AG09309 (cell line): ENCODE results near the gene TBC1D22A.

Experiments
- DNase-seq: peaks from one replicate; pipeline ENCODE4 v3.0.0-alpha.2; 2010; ENCODE audit warnings: low read depth
- H3K4me3 ChIP-seq: 2 replicates; pipeline ENCODE4 v1.5.1; 2011; ENCODE audit warnings: mild to moderate bottlenecking, low read depth, low read length, moderate library complexity; ENCODE audit not compliant: control insufficient read depth
- CTCF ChIP-seq: IDR thresholded peaks from 2 replicates; pipeline ENCODE4 v1.5.1; 2011; ENCODE audit warnings: mild to moderate bottlenecking, low read depth, low read length, inconsistent platforms; ENCODE audit not compliant: insufficient read depth, control insufficient read depth; ENCODE audit errors: missing control alignments

TBC1D22A gene

DNA sequence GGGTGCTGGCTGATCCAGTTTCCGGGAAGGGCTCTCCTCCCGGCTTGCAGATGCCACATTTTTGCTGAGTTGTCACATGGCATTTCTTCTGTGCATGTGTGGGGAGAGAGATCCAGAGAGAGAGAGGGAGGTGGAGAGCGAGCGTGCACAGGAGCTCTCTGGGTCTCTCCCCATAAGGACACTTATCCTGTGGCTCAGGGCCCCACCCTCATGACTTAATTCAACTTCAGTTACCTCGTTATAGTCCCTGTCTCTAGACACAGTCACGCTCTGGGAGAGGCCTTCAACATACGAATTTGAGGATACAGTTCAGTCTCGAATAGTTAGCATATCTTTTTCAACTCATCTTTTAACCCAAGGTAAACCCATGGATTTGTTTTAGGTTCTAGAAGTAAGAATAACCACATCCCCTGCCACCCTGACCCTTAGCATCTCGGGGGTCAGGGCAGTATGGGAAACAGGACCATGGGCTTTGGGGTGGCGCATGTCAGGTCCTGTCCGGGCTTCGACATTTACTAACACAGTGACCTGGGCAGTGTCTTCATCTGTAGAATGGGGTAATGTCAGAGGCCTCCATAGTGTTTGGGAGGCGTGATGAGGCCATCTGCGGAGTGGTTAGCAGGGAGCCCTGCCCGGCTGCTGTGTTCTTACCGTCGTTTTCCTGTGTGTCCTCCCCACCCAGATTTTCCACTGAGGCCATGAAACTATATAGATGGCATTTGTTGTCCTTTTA lies 46.9 kb downstream of the TBC1D22A start:
- no peak for TF ChIP-seq CTCF
- DNase-seq = no peak
- no peak overlapping the region for H3K4me3 ChIP-seq

- TF ChIP-seq CTCF = no peak
- no peak overlapping the region for H3K4me3 ChIP-seq
- no peak for DNase-seq
Observed at GRCh38 chr22:46810856-46811786, 48.7 kb downstream of the TBC1D22A start.

DNA sequence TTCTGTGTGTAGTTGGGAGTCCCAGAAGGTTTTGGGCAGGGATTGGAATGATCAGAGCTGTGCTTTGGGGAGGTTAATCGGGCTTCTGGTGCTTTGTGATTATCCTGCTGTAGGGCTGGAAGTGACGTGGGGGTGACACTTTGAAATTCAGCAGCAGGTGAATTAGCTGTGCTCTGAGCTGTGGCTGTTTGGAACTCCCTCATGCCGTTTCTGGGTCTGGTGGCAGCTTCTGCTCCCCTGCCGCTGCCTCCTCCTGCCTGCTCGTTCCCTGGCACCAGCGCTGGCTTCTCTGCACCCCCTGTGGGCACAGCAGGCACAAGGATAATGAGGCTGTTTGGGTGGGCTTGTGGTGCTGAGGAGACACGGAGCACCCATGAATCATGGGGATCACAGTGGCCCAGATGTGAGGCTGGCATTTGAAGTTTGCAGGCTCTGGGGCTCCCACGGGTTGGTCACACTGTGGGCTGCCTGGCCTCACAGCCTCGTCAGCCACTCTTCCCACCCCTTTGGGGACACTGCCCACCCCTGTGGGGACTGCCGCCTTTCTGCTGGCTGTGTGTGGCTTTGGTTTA lies 49.7 kb downstream of the TBC1D22A start:
- H3K4me3 ChIP-seq = no peak overlapping the region
- DNase-seq = no peak
- TF ChIP-seq CTCF = no peak

- no peak for DNase-seq
Observed at GRCh38 chr22:46812788-46813187, 50.3 kb downstream of the TBC1D22A start.

DNA sequence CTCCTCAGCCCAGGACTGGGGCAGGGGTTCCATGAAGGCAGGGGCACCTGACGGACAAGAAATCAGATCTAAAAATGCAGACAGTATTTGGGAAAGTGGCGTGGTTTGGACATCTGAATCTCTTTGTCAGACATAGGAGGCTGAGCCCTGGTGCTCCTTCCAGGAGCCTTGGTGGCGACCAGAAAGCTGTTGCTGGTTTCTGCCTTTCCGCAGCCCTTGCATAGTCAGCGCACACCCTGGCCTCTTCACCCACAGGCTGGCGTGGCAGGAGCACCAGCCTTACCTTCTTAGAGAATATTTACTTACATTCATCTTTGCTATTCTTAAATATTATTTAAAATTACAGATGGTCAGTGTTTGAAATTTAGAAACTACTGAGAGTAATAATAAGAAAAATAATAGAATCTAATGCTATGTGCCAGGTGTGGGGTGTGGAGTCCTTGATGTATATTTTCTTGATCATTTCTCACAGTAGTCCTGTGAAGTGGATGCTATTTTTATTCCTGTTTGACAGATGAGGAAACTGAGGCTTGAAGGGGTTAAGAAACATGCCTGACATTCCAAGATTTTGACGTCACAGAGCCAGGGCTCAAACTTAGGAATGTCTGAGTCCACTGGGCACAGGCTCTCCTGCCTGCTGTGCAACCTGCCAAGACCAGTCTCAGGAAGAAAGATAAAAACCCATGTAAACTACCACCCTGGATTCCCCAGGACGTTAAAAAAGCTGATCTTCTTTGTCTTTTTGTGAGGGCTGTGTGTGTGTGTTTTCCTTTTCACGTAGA lies 51.6 kb downstream of the TBC1D22A start:
- no peak overlapping the region for H3K4me3 ChIP-seq
- DNase-seq = no peak
- TF ChIP-seq CTCF = no peak

More at GRCh38 chr22:46812788-46813187, 50.3 kb downstream of the TBC1D22A start:
- no peak for TF ChIP-seq CTCF
- H3K4me3 ChIP-seq = no peak overlapping the region

GRCh38 chr22:46815132-46815531 lies 52.7 kb downstream of the TBC1D22A start:
- no peak overlapping the region for H3K4me3 ChIP-seq
- TF ChIP-seq CTCF = no peak
- DNase-seq = no peak
